Neutrophil (primary cell): ENCODE measurements around the gene HIVEP3.
A peak's percentile ranks its signal among the peaks of the same experiment; 100 is the strongest.

Source experiments
- H3K27ac ChIP-seq: fragments of 200-600 bp; sonication (generic); 2 replicates; pipeline ENCODE4 v1.5.1; 2016; ENCODE audit warnings: mild to moderate bottlenecking, moderate library complexity
- H3K27me3 ChIP-seq: fragments of 200-600 bp; sonication (generic); 2 replicates; pipeline ENCODE4 v1.6.0; 2016; ENCODE audit warnings: mild to moderate bottlenecking
- H3K36me3 ChIP-seq: fragments of 200-600 bp; sonication (generic); 2 replicates; pipeline ENCODE4 v1.5.1; 2017
- H3K4me1 ChIP-seq, 2 experiments: fragments of 200-600 bp in 1 of 2; sonication (generic) in 1 of 2; 1 replicate in 1 of 2; 2 replicates in 1 of 2; pipeline versions ENCODE4 v1.5.1 to v1.6.1; 2013 to 2016; ENCODE audit warnings: low read depth in 1 of 2, low read length in 1 of 2, mild to moderate bottlenecking in 1 of 2, moderate library complexity in 1 of 2; ENCODE audit not compliant: control insufficient read depth in 1 of 2, insufficient read depth in 1 of 2
- H3K4me3 ChIP-seq, 2 experiments: fragments of 200-600 bp in 1 of 2; sonication (generic) in 1 of 2; 1 replicate in 1 of 2; 2 replicates in 1 of 2; pipeline ENCODE4 v1.5.1; 2013 to 2016; ENCODE audit warnings: low read depth in 1 of 2, low read length in 1 of 2, mild to moderate bottlenecking in 1 of 2, moderate library complexity in 1 of 2
- H3K9me3 ChIP-seq: fragments of 200-600 bp; sonication (generic); 2 replicates; pipeline ENCODE4 v1.5.1; 2016
- TF ChIP-seq, protein P1 (sequence below): fragments of 200-600 bp; sonication (generic); IDR thresholded peaks from 2 replicates; pipeline ENCODE4 v1.5.1; 2016; ENCODE audit warnings: antibody characterized with exemption

The HIVEP3 gene

DNA sequence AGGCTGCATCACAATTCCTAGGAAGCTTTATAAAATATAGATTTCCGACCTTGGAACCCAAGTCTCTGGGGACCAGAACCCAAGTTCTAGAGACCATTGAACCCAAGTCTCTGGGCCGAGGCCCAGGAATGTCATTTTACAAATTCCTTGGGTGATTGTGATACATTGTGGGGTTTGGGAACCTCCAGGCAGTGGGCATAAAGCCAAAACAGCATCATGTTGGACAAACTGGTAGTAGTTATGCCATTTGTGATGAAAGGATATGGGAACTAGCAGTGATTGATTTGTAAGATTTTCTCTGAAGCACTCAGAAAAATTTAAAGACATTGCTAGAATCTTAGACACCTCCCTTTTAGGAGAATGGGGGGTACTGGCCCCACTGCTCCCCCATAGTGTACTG is 160.2 kb downstream of the HIVEP3 start:
- TF ChIP-seq, protein P1, sequence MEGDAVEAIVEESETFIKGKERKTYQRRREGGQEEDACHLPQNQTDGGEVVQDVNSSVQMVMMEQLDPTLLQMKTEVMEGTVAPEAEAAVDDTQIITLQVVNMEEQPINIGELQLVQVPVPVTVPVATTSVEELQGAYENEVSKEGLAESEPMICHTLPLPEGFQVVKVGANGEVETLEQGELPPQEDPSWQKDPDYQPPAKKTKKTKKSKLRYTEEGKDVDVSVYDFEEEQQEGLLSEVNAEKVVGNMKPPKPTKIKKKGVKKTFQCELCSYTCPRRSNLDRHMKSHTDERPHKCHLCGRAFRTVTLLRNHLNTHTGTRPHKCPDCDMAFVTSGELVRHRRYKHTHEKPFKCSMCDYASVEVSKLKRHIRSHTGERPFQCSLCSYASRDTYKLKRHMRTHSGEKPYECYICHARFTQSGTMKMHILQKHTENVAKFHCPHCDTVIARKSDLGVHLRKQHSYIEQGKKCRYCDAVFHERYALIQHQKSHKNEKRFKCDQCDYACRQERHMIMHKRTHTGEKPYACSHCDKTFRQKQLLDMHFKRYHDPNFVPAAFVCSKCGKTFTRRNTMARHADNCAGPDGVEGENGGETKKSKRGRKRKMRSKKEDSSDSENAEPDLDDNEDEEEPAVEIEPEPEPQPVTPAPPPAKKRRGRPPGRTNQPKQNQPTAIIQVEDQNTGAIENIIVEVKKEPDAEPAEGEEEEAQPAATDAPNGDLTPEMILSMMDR = no peak
- no peak overlapping the region for H3K27ac ChIP-seq

DNA sequence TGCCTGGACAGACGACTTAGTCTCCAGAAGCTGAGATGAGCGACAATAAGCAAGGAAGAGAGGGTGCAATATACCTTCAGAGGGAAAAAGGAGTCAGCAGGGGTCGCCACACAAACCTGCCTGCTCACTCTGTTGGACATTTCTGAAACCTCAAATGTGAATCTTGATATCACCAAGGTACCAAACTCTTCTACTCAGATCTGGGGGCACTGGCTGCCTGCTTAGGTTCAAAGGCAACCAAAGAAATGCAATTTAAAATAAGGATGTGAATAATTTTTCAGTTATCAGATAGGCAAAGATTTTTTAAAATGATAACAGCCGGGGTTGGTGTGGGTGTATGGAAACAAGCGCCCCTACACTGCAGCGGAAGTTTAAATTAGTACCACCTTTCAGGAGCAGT is 164.2 kb downstream of the HIVEP3 start:
- H3K27me3 ChIP-seq = no peaks in the 10 kb centered on the region
- H3K27ac ChIP-seq = no peak overlapping the region
- H3K4me1 ChIP-seq = peaks cover 47 to 50% of the 10 kb centered on the region in 2 experiments
- no peaks in the 10 kb centered on the region for H3K36me3 ChIP-seq
- no peaks in the 10 kb centered on the region for H3K9me3 ChIP-seq
- H3K4me3 ChIP-seq = no peak overlapping the region
- TF ChIP-seq, protein P1 = no peak

More for the DNA sequence above, 160.2 kb downstream of the HIVEP3 start:
- Histone ChIP-seq H3K4me1 (peaks cover 10 to 13% of the 10 kb centered on the region in 2 experiments), H3K9me3 (no peaks in the 10 kb centered on the region), H3K36me3 (no peaks in the 10 kb centered on the region), H3K27me3 (no peaks in the 10 kb centered on the region), H3K4me3 (no peak overlapping the region)

DNA sequence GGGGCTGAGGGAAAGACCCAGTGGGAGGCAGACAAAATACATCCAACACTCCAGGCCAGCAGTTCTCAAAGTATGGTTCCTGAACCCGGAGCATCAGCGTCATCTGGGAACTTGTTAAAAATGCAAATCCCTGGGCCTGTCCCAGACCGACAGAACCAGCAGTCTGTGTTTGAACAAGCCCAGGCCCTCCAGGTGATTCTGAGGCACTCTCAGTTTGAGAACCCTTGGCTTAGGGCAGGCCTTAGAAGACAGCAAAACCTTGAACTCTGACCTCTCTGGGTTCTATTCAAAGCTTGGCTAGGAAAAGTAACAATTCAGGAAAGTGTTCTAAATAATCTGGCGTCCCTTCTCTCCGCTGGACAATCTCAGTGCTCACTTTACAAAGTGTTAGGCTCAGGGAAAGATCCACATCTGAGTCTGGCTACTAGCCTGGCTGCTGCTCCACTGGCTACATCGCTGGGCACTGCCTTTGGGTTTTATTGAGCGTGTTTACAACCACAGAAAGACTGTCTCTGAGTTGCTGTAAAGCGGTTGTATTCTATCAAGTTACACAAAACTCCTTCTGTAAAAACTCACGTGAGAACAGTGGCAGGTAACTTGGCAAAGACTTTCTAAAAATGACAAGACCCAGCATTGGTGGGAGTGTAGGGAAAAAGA is 166.1 kb downstream of the HIVEP3 start:
- TF ChIP-seq, protein P1 = no peak
- no peaks in the 10 kb centered on the region for H3K9me3 ChIP-seq
- no peaks in the 10 kb centered on the region for H3K36me3 ChIP-seq
- peak overlapping the region in 1 of 2 experiments; percentile 54 for H3K4me3 ChIP-seq
- H3K27me3 ChIP-seq = no peaks in the 10 kb centered on the region
- H3K4me1 ChIP-seq = peaks cover 59 to 69% of the 10 kb centered on the region in 2 experiments
- peak overlapping the region; percentile 91 for H3K27ac ChIP-seq

DNA sequence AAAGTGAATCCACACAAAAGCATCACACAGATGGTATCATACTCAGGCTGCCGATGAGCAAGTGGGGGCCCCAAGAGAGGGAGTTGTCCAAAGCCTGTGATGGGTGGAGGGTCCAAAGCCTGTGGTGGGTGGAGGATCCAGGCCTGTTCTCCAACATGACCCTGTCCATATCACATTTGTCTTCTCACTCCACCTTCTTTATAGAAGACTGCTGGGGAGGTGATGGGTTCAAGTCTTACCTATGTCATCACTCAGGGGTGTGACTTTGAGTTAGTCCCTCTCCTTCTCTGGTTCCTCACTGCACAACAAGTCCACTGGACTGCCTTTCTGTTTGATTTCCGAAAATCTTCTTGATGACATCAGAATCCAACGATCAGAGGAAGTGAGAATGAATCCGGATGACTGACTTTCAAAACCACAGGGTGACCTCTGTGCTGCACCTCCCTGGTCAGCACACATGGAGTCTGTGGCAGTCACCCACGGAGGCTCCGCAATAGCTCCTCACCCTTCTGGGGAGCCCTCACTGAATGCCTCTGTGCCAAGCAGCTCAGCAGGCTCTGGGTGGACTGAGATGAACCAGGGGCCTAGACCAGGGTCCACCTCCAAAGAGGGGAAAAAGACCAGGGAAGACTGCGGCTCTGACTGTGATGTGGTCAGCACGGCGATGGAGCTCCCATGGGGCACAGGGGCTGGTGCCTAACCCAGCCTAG is 166.8 kb downstream of the HIVEP3 start:
- H3K27me3 ChIP-seq = no peaks in the 10 kb centered on the region
- H3K4me1 ChIP-seq = peaks cover 59 to 69% of the 10 kb centered on the region in 2 experiments
- TF ChIP-seq, protein P1 = peak; percentile 41
- peak overlapping the region; percentile 91 for H3K27ac ChIP-seq
- peak overlapping the region; percentile 16 to 54 for H3K4me3 ChIP-seq
- no peaks in the 10 kb centered on the region for H3K9me3 ChIP-seq
- H3K36me3 ChIP-seq = no peaks in the 10 kb centered on the region

DNA sequence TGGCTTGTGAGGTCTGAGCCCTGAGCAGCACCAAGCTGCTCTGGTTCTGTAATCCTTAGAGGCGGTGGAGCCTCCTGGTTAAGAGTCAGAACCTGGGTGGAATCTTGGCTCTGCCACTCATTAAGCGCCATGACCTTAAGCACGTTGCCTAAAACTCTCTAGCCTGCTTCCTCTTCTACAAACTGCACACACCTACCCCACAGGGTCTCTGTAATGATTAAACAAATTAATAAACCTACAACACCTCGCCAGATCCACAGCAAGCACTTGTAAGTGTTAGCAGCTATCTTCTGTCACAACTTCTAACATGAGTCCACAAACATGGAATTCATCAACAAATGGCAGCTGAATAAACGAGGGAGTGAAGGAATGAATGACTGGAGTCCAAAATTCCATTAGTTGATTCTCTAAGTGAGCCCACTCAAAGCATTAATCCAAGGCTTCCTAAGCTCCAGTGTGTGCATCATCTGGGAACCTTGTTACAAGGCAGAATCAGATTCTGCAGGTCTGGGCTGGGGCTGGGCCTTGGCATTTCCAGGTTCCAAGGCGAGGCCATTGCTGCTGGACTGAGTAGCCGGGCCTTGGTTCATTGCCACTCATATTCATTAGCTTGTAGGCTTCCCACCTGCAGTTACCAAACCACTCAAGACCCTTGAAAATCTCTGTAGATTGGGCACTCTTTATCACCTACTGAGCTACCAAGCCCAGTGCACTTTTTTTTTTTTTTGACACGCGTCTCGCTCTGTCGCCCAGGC is 168.6 kb downstream of the HIVEP3 start:
- no peaks in the 10 kb centered on the region for H3K9me3 ChIP-seq
- peaks cover 59 to 69% of the 10 kb centered on the region in 2 experiments for H3K4me1 ChIP-seq
- H3K27ac ChIP-seq = peak overlapping the region; percentile 91
- no peaks in the 10 kb centered on the region for H3K27me3 ChIP-seq
- H3K4me3 ChIP-seq = peak overlapping the region in 1 of 2 experiments; percentile 31
- H3K36me3 ChIP-seq = no peaks in the 10 kb centered on the region
- TF ChIP-seq, protein P1 = no peak
